MM.1S (cell line): ENCODE measurements around the gene TMC6.

Source experiments
- DNase-seq: peaks from one replicate; pipeline ENCODE4 v3.0.0-alpha.2; 2015
- H2AFZ ChIP-seq: fragments of 300-600 bp; sonication (generic); 2 replicates; pipeline ENCODE4 v1.6.0; 2016; ENCODE audit warnings: antibody characterized with exemption, low read length
- H3F3A ChIP-seq: fragments of 300-600 bp; sonication (generic); 2 replicates; pipeline ENCODE4 v1.6.1; 2016; ENCODE audit warnings: mild to moderate bottlenecking, antibody characterized with exemption, low read length, moderate library complexity, mixed read lengths; ENCODE audit not compliant: insufficient read depth
- H3K27ac ChIP-seq: fragments of 300-600 bp; sonication (generic); 2 replicates; pipeline ENCODE4 v1.5.1; 2016; ENCODE audit warnings: mild to moderate bottlenecking, low read length
- H3K27me3 ChIP-seq: fragments of 300-600 bp; sonication (generic); replicated peaks from 2 replicates; pipeline ENCODE4 v1.6.0; 2016; ENCODE audit warnings: low read length; ENCODE audit not compliant: insufficient read depth
- H3K36me3 ChIP-seq: fragments of 300-600 bp; sonication (generic); replicated peaks from 2 replicates; pipeline ENCODE4 v1.6.1; 2016; ENCODE audit warnings: mild to moderate bottlenecking, low read length, mixed read lengths; ENCODE audit not compliant: insufficient read depth
- H3K4me1 ChIP-seq: fragments of 300-600 bp; sonication (generic); 2 replicates; pipeline ENCODE4 v1.6.1; 2016; ENCODE audit warnings: low read length, mixed read lengths
- H3K4me2 ChIP-seq: fragments of 300-600 bp; sonication (generic); 2 replicates; pipeline ENCODE4 v1.6.0; 2016; ENCODE audit warnings: low read depth, low read length
- H3K4me3 ChIP-seq: fragments of 300-600 bp; sonication (generic); 2 replicates; pipeline ENCODE4 v1.5.1; 2016; ENCODE audit warnings: low read length, mixed read lengths
- H3K79me2 ChIP-seq: fragments of 300-600 bp; sonication (generic); 2 replicates; pipeline ENCODE4 v1.6.1; 2016; ENCODE audit warnings: mixed run types, low read length, mixed read lengths
- H3K9ac ChIP-seq: fragments of 300-600 bp; sonication (generic); 2 replicates; pipeline ENCODE4 v1.6.1; 2016; ENCODE audit warnings: low read length, mixed read lengths
- H3K9me2 ChIP-seq: fragments of 300-600 bp; sonication (generic); replicated peaks from 2 replicates; pipeline ENCODE4 v1.6.1; 2016; ENCODE audit warnings: mild to moderate bottlenecking, low read length, mixed read lengths; ENCODE audit not compliant: insufficient read depth
- H3K9me3 ChIP-seq: fragments of 300-600 bp; sonication (generic); replicated peaks from 2 replicates; pipeline ENCODE4 v1.6.1; 2016; ENCODE audit warnings: mild to moderate bottlenecking, low read length, mixed read lengths; ENCODE audit not compliant: insufficient read depth
- H4K20me1 ChIP-seq: fragments of 300-600 bp; sonication (generic); 2 replicates; pipeline ENCODE4 v1.6.1; 2016; ENCODE audit warnings: mild to moderate bottlenecking, low read length, moderate library complexity, mixed read lengths; ENCODE audit not compliant: insufficient read depth
- CTCF ChIP-seq: fragments of 300-600 bp; sonication (generic); IDR thresholded peaks from 2 replicates; pipeline ENCODE4 v1.5.1; 2016; ENCODE audit warnings: antibody characterized with exemption, low read length, mixed read lengths
- EZH2 ChIP-seq: fragments of 300-600 bp; sonication (generic); optimal IDR thresholded peaks from 2 replicates; pipeline ENCODE3; 2017; ENCODE audit warnings: low read depth, mild to moderate bottlenecking, antibody characterized with exemption, low read length, mixed read lengths
- EZH2phosphoT487 ChIP-seq: fragments of 300-600 bp; sonication (generic); IDR thresholded peaks from 2 replicates; pipeline ENCODE4 v1.6.1; 2018; ENCODE audit warnings: antibody characterized with exemption, low read length

The TMC6 gene

GRCh38 chr17:78120971-78121800 lies 7.4 kb downstream of the TMC6 start:
- Histone ChIP-seq H3K79me2 (peaks cover 77% of the 10 kb centered on the region), H2AFZ (no peak overlapping the region), H3K27me3 (no peaks in the 10 kb centered on the region), H3K9me2 (no peaks in the 10 kb centered on the region), H3F3A (peaks cover 16% of the 10 kb centered on the region), H3K36me3 (0 out of 2 replicates have a peak, but pooled peaks cover 6% of the 10 kb centered on the region), H3K27ac (peak overlapping the region; percentile 81), H4K20me1 (no peaks in the 10 kb centered on the region), H3K9me3 (no peaks in the 10 kb centered on the region), H3K4me3 (peak overlapping the region; percentile 54), H3K4me1 (peaks cover 34% of the 10 kb centered on the region), H3K9ac (peak overlapping the region; percentile 71), H3K4me2 (peak overlapping the region; percentile 85)
- TF ChIP-seq EZH2phosphoT487: no peak
- TF ChIP-seq CTCF: peak; percentile 17
- no peak for TF ChIP-seq EZH2
- DNase-seq: peak; percentile 83

- 0 out of 2 replicates have a peak, but pooled peaks cover 6% of the 10 kb centered on the region for H3K36me3 ChIP-seq
- peak overlapping the region; percentile 81; the same call in 1 of the 2 replicates for H3K27ac ChIP-seq
These were observed 8.0 kb downstream of the TMC6 start for GRCh38 chr17:78120537-78120936.

GRCh38 chr17:78118801-78119241 lies 9.7 kb downstream of the TMC6 start:
- TF ChIP-seq CTCF: no peak
- no peak for TF ChIP-seq EZH2phosphoT487
- no peak for TF ChIP-seq EZH2
- H3K4me2 ChIP-seq: no peak overlapping the region
- H3K79me2 ChIP-seq: peaks cover 53% of the 10 kb centered on the region
- 0 out of 2 replicates have a peak, but pooled peaks cover 6% of the 10 kb centered on the region for H3K36me3 ChIP-seq
- H2AFZ ChIP-seq: no peak overlapping the region
- no peaks in the 10 kb centered on the region for H3K9me2 ChIP-seq
- no peak overlapping the region for H3K9ac ChIP-seq
- H3K4me1 ChIP-seq: peaks cover 26% of the 10 kb centered on the region
- no peak overlapping the region for H3K27ac ChIP-seq
- no peak for DNase-seq
- H3K4me3 ChIP-seq: no peak overlapping the region
- no peaks in the 10 kb centered on the region for H3K27me3 ChIP-seq
- no peaks in the 10 kb centered on the region for H4K20me1 ChIP-seq
- no peaks in the 10 kb centered on the region for H3K9me3 ChIP-seq
- H3F3A ChIP-seq: peaks cover 25% of the 10 kb centered on the region

More at GRCh38 chr17:78120537-78120936, 8.0 kb downstream of the TMC6 start:
- peak overlapping the region; percentile 54 for H3K4me3 ChIP-seq
- no peak overlapping the region for H2AFZ ChIP-seq
- no peaks in the 10 kb centered on the region for H3K27me3 ChIP-seq
- H3K9ac ChIP-seq: peak overlapping the region; percentile 71; the same call in 1 of the 2 replicates
- no peaks in the 10 kb centered on the region for H4K20me1 ChIP-seq
- H3K9me2 ChIP-seq: no peaks in the 10 kb centered on the region
- no peaks in the 10 kb centered on the region for H3K9me3 ChIP-seq
- no peak for TF ChIP-seq EZH2
- TF ChIP-seq EZH2phosphoT487: no peak
- no peak for TF ChIP-seq CTCF
- H3K4me2 ChIP-seq: peak overlapping the region; percentile 85
- no peak for DNase-seq
- H3K79me2 ChIP-seq: peaks cover 71% of the 10 kb centered on the region
- H3K4me1 ChIP-seq: peaks cover 30% of the 10 kb centered on the region
- H3F3A ChIP-seq: peaks cover 16% of the 10 kb centered on the region
